Measurements from ENCODE around the gene GAL3ST2.
"Not testable (repeated sequence)": the region's sequence is repeated elsewhere in the genome, so short reads cannot be mapped to it uniquely, and the experiment has no call there.

GAL3ST2 gene

GRCh38 chr2:241796209-241796608 lies 19.6 kb downstream of the GAL3ST2 start:
- DNase-seq = no peak

- DNase-seq = no peak
These were observed 20.1 kb downstream of the GAL3ST2 start for GRCh38 chr2:241796610-241797138.

DNA sequence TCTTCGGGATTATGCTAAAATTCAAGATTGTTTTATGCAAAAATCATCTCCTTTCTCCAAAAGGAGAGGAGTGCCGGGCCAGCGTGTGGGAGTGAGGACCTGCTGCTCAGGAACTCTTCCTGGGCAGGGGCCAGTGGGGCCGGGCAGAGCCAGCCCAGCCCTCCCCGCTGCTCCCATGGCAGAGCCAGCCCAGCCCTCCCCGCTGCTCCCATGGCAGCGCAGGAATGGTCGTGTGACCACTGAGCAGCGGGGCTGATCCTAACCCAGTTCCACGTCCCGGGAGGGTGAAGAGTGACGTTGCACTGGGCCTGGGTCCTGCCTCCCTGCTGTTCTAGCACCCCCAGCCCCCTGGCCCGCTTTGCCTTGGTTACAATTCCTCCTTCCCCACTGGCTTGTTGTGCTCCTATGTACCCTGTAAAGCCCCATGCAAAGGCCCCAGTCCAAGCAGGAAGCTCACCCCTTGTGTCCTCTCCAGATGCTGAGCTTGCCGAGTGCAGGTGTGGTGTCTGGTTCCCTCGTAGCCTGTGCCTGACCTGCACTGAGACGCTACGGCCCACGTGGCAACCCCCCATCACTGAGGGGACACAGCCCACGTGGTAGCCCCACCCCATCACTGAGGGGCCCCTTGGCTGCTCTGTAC lies 20.9 kb downstream of the GAL3ST2 start:
- no peak for DNase-seq

DNA sequence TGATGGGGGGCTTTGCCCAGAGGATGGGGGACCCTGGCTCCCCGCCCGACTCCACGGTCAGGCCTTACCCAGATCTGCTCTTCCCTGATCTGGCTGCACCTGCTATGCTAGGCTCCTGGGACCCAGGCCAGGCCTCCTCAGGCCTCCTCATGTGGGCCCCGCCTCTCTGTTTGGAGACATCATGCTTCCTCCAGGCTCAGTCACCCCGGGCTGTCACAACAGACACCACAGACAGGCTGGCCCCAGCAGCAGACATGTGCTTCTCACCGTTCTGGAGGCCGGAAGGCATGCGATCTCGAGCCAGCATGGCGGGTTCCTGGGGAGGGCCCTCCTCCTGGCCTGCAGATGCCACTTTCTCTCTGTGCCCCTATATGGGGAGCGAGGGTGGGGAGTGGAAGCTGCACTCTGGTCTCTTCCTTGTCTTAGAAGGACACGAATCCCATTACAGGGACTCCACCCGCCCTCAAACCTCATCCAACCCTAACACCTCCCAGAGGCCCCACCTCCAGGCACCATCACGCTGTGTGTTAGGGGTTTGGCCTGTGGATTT lies 21.5 kb downstream of the GAL3ST2 start:
- no peak for DNase-seq

DNA sequence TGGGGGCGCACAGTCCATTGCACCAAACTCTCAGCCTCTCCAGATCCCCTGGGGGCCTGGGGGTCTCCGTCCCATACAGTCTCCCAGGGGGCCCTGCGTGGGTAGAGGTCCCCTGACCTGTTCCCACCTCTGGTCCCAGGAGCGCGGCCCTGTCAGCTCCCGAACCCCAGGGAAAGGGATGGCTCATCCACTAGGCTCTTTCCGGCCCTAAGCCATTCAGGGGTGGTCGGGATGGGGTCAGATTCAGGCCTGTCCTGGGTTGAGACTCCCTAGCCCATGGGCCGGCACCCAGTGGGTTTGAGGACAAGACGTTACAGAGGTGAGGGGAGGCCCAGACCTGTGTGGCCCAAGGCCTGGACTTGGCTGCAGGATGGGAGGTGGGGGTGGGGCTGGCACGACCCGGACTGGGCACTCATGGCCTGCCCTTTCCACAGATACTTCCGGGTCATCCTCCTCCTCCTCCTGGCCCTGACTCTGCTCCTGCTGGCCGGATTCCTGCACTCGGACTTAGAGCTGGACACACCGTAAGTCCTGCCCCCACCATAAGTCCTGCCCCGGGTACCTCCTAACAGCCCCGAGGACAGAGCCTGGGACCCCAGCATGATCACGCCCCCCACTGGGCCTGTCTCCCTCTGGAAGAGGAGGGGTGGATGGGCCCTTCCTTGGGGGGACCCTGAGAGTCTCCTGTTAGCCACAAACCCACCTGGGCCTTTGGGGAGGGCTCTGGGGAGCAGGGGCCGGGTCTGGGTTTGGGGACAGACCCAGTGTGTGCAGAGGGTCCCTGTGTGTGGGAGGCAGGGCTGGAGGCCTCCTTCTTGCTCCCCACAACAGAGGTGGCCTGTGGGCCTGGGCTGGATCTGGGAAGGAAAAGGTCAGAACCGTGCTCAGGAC lies 22.3 kb downstream of the GAL3ST2 start:
- DNase-seq = no peak

GRCh38 chr2:241799522-241800197 lies 23.0 kb downstream of the GAL3ST2 start:
- DNase-seq = no peak

DNA sequence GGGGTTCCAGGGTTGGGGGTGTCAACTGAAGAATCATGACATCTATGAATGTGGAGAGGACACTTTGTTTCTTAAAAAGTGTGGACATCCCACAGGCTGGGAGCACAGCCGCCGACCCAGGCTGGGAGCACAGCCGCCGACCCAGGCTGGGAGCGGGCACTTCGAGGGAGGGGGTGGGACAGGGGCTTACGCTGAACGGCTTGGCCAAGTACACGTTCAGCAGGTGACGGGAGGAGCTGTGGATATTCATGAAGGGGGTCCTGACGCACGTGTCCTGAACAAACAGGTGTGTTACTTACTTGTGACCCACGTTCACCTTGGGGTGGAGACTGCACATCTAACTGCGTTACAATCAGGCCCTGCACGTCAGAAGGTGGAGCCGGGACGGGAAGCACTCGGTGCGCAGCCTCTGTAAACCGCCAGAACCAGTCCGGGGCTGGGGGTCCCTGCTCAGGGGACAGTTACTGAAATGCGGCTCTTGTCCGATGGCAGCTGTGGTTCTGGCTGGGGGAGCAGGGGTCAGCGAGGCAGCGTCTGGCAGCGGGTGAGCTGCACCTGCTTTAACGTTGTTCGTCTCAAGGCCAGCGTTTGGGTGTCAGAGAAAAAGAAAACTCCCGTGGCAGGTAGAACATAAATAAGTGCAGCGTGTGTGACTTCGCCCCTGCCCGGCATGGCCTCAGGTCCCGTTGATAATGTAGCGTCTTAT lies 23.7 kb downstream of the GAL3ST2 start:
- DNase-seq = not testable (repeated sequence)

GRCh38 chr2:241801611-241802420 lies 25.2 kb downstream of the GAL3ST2 start:
- no peak for DNase-seq

- no peak for DNase-seq
These were observed 26.0 kb downstream of the GAL3ST2 start for GRCh38 chr2:241802421-241803318.

DNA sequence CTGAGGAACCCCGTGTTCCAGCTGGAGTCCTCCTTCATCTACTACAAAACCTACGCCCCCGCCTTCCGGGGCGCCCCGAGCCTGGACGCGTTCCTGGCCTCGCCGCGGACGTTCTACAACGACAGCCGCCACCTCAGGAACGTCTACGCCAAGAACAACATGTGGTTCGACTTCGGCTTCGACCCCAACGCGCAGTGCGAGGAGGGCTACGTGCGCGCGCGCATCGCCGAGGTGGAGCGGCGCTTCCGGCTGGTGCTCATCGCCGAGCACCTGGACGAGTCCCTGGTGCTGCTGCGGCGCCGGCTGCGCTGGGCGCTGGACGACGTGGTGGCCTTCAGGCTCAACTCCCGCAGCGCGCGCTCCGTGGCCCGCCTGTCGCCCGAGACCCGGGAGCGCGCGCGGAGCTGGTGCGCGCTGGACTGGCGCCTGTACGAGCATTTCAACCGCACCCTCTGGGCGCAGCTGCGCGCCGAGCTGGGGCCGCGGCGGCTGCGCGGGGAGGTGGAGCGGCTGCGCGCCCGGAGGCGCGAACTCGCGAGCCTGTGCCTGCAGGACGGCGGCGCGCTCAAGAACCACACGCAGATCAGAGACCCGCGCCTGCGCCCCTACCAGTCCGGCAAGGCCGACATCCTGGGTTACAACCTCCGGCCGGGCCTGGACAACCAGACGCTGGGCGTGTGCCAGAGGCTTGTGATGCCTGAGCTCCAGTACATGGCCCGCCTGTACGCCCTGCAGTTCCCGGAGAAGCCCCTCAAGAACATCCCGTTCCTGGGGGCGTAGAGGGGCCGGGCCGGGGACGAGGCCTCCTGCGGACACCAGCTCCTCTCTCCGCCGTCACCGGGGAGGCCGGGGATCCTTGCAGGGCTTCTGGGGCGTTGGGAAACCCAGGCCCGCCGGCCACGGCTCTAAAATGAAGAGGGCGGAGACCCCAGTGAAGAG lies 27.0 kb downstream of the GAL3ST2 start:
- peak; percentile 28 for DNase-seq

DNA sequence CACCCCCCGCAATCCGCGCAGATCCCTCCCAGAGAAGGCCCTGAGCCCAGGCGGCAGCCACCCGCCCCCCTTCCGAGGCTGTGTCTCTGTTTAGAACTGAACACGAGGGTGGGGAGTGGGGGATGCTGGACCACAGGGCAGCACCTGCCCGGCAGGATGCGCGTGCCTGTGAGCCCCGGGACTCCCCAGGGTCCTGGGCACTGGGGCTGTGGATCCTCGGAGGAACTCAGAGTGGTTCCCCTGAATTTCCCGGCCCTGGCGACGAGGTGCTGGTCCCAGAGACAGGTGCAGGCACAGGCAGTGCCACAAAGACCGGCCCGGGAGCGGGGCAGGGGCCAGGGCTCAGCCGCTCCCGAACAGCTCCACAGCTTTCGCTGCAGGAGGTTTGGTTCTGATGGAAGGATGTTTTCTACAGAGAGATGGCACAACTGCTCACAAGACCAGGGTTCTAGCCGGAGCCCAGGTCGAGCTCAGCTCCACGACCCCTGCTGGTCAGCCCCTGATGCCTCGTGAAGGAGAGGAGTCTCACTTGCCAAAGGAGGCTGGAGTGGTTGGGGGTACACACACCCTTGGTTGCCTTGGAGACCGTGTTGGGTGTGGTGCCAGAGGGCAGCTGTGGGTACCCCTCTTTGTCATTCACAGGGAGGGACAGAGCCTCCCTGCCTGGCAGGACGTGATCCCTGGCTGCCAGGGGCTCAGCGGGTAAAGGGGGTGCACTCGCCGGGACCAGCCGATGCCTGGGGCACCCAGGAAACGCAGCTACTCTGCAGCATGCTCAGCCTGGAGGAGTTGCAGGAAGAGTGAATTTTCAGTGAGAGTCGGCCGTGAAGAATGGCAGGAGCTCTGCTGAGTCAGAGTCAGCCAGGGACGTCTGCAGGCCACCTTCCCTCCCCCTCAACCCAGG lies 28.0 kb downstream of the GAL3ST2 start:
- no peak for DNase-seq

DNA sequence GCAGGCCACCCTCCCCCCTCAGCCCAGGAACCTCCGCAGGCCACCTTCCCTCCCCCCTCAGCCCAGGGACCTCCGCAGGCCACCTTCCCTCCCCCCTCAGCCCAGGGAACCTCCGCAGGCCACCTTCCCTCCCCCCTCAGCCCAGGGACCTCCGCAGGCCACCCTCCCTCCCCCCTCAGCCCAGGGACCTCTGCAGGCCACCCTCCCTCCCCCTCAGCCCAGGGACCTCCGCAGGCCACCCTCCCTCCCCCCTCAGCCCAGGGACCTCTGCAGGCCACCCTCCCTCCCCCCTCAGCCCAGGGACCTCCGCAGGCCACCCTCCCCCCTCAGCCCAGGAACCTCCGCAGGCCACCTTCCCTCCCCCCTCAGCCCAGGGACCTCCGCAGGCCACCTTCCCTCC lies 29.6 kb downstream of the GAL3ST2 start:
- DNase-seq = not testable (repeated sequence)

DNA sequence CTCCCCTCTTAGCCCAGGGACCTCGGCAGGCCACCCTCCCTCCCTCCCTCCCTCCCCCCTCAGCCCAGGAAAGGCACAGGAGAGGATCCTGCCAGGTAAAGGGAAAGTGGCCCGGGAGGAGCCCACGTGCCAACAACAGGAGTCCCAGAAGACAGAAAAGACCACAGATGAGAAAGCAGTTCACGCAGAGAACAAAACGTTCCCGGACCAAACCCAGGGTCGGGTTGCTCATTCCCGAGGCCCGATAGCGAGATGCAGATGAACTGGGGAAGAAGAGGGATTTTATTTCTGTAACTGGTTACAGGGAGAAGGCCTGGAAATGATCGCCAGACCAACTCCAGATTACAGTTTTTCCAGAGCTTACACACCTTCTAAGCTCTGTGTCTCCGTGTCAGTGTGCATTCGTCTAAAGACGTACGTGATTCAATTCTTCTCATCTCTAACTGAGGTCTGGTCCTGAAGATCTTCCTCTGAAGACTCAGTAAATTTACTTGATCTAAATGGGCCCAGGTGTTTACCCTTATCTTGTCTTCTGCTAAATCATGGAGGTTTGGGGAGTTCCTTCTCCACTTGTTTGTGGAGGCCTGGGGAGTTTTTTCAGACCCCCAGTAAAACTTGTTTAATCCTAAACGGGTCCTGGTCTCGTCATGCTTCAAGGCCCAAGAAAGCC lies 31.6 kb downstream of the GAL3ST2 start:
- no peak for DNase-seq

DNA sequence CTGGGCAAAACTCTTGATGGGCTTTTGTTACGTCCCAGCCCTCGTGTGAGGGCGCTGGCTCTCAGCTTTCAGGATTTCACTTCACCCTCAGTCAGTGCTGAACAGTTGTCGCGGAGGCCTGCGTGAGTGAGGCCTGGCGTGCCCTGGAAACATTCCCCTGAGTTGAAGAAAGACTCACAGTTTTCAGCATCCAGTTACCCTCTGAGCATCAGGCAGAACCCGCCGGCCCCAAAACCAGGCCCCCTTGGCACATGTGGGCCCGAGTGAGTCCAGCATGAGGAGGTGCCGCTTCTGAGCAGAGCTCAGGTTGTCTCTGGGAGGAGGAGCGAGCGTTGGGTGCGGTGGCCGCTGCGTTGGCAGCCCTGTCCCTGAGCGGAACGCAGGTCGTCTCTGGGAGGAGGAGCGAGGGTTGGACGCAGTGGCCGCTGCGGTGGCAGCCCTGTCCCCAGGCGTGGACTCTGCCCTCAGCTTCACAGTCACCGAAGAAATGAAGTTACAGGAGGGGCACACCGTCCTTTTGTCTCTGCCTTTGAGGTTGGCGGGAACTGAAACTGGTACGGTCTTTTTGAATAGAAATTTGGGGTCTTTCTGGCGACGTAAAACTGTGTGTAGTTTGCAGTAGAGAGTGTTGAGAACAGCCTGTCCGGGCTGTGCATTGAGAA lies 32.2 kb downstream of the GAL3ST2 start, which contains the start of gene NEU4:
TSS of gene NEU4 (plus strand) at position 473 of the 662 bp plus-strand sequence. CDS start 5,292 bp downstream, outside the sequence.
- no peak for DNase-seq

DNA sequence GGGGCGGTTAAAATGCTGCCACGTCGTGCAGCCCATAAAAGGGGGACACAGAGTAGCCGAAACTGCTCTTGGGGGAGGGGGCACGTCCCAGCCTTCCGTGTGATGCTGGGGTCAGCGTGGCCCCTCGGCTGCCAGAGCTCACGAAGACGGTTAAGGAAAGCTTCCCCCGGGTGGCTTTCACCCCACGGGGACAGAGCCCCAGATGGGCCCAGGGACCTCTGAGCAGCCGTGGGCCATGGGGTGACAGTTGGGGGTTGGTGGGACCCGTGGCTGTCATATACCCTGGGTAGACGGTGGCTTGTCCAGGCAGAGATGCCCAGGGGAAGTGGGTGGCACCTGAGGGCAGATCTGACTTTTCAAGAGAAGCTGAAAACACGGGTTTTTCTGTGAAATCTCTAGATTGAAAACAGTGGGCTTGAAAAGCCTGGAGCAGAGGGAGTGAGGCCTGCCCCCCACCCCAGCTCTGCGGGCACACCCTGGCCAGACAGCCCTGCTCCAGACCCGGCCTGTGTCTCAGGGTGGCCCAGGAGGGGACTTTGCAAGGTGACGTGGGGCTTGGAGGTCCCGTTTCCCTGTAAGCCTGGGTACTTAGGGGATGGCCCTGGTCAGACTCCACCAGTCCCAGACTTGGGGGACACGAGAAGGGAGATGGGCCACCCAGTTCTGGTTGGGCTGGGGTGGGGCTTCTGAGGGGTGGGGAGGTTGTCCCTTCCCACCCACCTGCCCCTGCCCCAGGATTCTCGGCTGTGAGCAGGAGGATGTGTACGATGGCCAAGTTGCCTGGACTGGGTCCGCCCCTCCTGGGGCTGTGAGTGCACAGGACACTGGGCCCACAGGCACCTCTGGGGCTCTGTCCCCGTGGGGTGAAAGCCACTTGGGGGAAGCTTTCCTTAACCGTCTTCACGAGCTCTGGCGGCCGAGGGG lies 33.0 kb downstream of the GAL3ST2 start:
- no peak for DNase-seq

Data from NCI-H1436 (cell line).